Liver (tissue), 9 donors: Measurements from ENCODE around the gene DVL1. TPM values are rescaled to one million over a fixed set of nuclear protein-coding genes. Genes with fewer than 3 reads are reported as not detected.

Experiments
- DNase-seq: peaks from one replicate; pipeline ENCODE4 v3.0.0-alpha.2; 2017; ENCODE audit warnings: low spot score
- H3K27ac ChIP-seq, 2 donors: one replicate each; pipeline ENCODE4 v1.7.0; 2013; ENCODE audit warnings: inconsistent platforms in 2 of 2, low read length in 2 of 2, control low read depth in 1 of 2, low read depth in 1 of 2, mild to moderate bottlenecking in 1 of 2
- H3K27me3 ChIP-seq, 4 donors: one replicate each; pipeline versions ENCODE4 v1.6.1 to v1.7.0; 2013; ENCODE audit warnings: low read length in 3 of 4, inconsistent platforms in 1 of 4, mild to moderate bottlenecking in 1 of 4, moderate library complexity in 1 of 4; ENCODE audit not compliant: control insufficient read depth in 4 of 4, insufficient read depth in 4 of 4
- H3K36me3 ChIP-seq, 4 donors: one replicate each; pipeline versions ENCODE4 v1.6.1 to v1.7.0; 2013; ENCODE audit warnings: low read length in 3 of 4, mild to moderate bottlenecking in 3 of 4, low read depth in 1 of 4, moderate library complexity in 1 of 4; ENCODE audit not compliant: control insufficient read depth in 4 of 4, insufficient read depth in 3 of 4
- H3K4me1 ChIP-seq, 4 donors: one replicate each; pipeline versions ENCODE4 v1.6.1 to v1.7.0; 2013; ENCODE audit warnings: low read length in 3 of 4, mild to moderate bottlenecking in 3 of 4, moderate library complexity in 1 of 4; ENCODE audit not compliant: control insufficient read depth in 4 of 4, insufficient read depth in 4 of 4
- H3K4me3 ChIP-seq, 3 donors: one replicate each; pipeline versions ENCODE4 v1.6.1 to v1.7.0; 2013; ENCODE audit warnings: low read length in 3 of 3, control low read depth in 1 of 3, low read depth in 1 of 3, mild to moderate bottlenecking in 1 of 3
- H3K9ac ChIP-seq, 2 donors: one replicate each; pipeline ENCODE4 v1.7.0; 2013; ENCODE audit warnings: low read length in 2 of 2, mild to moderate bottlenecking in 2 of 2, moderate library complexity in 2 of 2, control low read depth in 1 of 2, low read depth in 1 of 2
- H3K9me3 ChIP-seq, 4 donors: one replicate each; pipeline versions ENCODE4 v1.6.1 to v1.7.0; 2013; ENCODE audit warnings: low read length in 3 of 4; ENCODE audit not compliant: control insufficient read depth in 4 of 4
- EGR1 ChIP-seq, 2 donors: IDR thresholded peaks; 2 replicates each; pipeline ENCODE4 v1.6.1; 2016 to 2018; ENCODE audit warnings: antibody characterized with exemption in 2 of 2, low read depth in 2 of 2
- FOXA2 ChIP-seq: IDR thresholded peaks from 2 replicates; pipeline ENCODE4 v1.6.1; 2016; ENCODE audit warnings: antibody characterized with exemption
- GABPA ChIP-seq, 2 donors: IDR thresholded peaks in 1 of 2; conservative IDR thresholded peaks in 1 of 2; 2 replicates each; pipeline ENCODE4 v1.6.1; 2016; ENCODE audit warnings: antibody characterized with exemption in 2 of 2, mild to moderate bottlenecking in 1 of 2, moderate library complexity in 1 of 2
- HNF4A ChIP-seq, 2 donors: conservative IDR thresholded peaks; 2 replicates each; pipeline ENCODE4 v1.6.1; 2016; ENCODE audit warnings: antibody characterized with exemption in 2 of 2, mild to moderate bottlenecking in 2 of 2
- JUND ChIP-seq, 2 donors: IDR thresholded peaks; 2 replicates each; pipeline ENCODE4 v1.6.1; 2016; ENCODE audit warnings: antibody characterized with exemption in 2 of 2
- NR2F2 ChIP-seq: IDR thresholded peaks from 2 replicates; pipeline ENCODE4 v1.6.1; 2016; ENCODE audit warnings: antibody characterized with exemption
- RAD21 ChIP-seq, 2 donors: IDR thresholded peaks; 2 replicates each; pipeline ENCODE4 v1.6.1; 2016; ENCODE audit warnings: antibody characterized with exemption in 2 of 2, mild to moderate bottlenecking in 2 of 2
- RXRA ChIP-seq, 2 donors: IDR thresholded peaks; 2 replicates each; pipeline ENCODE4 v1.6.1; 2017 to 2018; ENCODE audit warnings: antibody characterized with exemption in 2 of 2, mild to moderate bottlenecking in 1 of 2
- SP1 ChIP-seq: IDR thresholded peaks from 2 replicates; pipeline ENCODE4 v1.6.1; 2018; ENCODE audit warnings: antibody characterized with exemption, mild to moderate bottlenecking
- YY1 ChIP-seq: IDR thresholded peaks from 2 replicates; pipeline ENCODE4 v1.6.1; 2016; ENCODE audit warnings: antibody characterized with exemption, mild to moderate bottlenecking
- WGBS: extraction: QIAGEN DNeasy Blood & Tissue Kit; methylation state at CpG from one replicate; pipeline ENCODE4 v1.1.7; 2013; 5-methylcytosine and 5-hydroxymethylcytosine counted together
- polyA plus RNA-seq, 2 donors: library from polyadenylated mRNA; stranded (reverse) in 1 of 2; unstranded in 1 of 2; fragments of 200-250 nt in 1 of 2; fragments of >200 nt in 1 of 2; fragmentation: Nextera tagmentation in 1 of 2; extraction: Ambion mirVana in 1 of 2; gene quantifications; one replicate each; pipeline versions ENCODE4 v1.2.1 to v1.2.3, GENCODE V29; 2013 to 2015
- total RNA-seq, 2 donors: library from RNA; depleted of rRNA; stranded (reverse); fragments of >200 nt; gene quantifications; one replicate each; pipeline ENCODE4 v1.2.3, GENCODE V29; 2014
- TF ChIP-seq, protein P1 (sequence below): IDR thresholded peaks from 2 replicates; pipeline ENCODE4 v1.6.1; 2016; ENCODE audit warnings: antibody characterized with exemption
- TF ChIP-seq, protein P2 (sequence below): fragments of 150-350 bp; IDR thresholded peaks from 2 replicates; pipeline ENCODE4 v1.5.1; 2017; ENCODE audit warnings: improper control_type of control experiment, low read depth, low read length; ENCODE audit not compliant: missing input control
- TF ChIP-seq, protein P3 (sequence below): IDR thresholded peaks from 2 replicates; pipeline ENCODE4 v1.6.1; 2016; ENCODE audit warnings: antibody characterized with exemption
- donor health status: healthy.
- donor health status: healthy.
- donor health status: healthy.
- donor health status: healthy.
- donor health status: healthy.

DVL1 gene
- total and polyA plus RNA-seq, 4 donors = 5.7 to 41.2 (median 24.8) TPM

DNA sequence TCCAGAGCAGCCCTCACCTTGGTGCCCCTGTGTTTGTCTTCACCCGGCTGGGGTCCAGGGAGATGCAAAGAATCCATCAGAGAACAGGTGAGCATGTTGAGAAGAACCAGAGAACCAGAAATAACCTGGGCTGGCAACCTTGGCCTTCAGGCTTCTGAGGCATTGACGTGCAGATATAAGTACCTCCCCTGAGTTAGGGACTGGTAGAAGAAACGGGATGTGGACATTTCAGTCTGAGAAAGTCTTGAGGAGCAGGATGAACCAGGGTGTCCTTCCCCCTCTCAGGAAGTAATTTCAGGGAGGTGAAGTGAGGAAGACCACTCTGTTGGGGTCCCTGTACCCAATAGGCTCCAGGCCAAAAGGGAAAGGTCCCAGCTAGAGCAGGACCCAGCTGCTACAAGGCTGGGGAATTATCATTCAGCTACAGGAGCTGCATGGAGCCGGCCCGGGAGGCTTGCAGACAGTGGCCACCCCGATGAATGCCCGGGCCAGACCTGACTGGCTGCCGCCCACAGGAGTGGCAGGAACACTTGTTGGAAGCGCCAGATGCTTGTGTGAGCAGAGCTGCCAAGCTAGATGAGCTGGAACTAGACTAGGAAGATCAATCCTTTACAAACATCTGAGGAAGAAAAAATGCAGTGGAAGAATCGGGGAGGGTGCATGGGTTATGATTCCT lies 27.5 kb upstream of the DVL1 start (continued):
- TF ChIP-seq, protein P1, sequence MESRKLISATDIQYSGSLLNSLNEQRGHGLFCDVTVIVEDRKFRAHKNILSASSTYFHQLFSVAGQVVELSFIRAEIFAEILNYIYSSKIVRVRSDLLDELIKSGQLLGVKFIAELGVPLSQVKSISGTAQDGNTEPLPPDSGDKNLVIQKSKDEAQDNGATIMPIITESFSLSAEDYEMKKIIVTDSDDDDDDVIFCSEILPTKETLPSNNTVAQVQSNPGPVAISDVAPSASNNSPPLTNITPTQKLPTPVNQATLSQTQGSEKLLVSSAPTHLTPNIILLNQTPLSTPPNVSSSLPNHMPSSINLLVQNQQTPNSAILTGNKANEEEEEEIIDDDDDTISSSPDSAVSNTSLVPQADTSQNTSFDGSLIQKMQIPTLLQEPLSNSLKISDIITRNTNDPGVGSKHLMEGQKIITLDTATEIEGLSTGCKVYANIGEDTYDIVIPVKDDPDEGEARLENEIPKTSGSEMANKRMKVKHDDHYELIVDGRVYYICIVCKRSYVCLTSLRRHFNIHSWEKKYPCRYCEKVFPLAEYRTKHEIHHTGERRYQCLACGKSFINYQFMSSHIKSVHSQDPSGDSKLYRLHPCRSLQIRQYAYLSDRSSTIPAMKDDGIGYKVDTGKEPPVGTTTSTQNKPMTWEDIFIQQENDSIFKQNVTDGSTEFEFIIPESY = no peak

DNA sequence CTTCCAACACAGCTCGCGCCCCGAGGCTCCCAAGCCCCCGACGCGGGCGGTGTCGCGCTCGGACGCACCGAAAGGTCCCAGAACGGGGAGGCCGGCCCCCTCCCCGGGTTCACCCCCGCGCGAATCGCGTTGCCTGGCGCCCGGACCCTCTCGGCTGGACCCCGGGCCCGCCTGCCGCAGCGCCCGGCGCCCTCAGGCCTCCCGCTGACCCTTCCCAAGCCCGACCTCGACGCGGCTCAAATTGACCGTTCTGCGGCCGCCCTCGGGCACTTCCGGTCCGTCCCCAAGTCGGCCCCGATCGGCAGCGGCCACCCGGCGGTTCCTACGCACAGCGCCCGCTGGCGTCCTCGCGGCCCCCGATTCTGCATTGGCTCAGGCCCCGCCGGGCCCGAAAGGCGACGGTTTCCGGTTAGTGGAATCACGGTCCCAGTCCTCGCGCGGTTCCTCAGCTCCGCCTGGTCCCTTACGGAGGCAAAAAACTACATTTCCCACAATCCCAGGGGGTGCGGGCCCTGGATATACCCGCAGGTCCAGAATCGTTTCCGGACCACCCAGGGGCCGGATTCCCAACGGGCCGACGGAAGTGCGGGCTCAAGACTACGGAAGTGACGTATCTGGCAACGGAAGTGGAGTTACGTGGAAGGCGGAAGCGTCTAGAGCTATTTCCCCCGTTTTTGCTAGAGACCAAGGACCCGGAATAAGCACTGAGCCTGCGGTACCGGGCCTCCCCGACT lies 25.9 kb upstream of the DVL1 start, which contains the start of gene AURKAIP1:
AURKAIP1 (minus strand) TSS at position 279 of the 734 bp plus-strand sequence. CDS start 451 bp downstream, outside the sequence.
- peak within 1 kb of the TSS; percentile 73 to 98 (median 82) for H3K4me3 ChIP-seq
- TF ChIP-seq JUND (IDR thresholded peaks at IDR 0.05) (no peak), GABPA (IDR thresholded peaks at IDR 0.05 in 1 of 2, conservative IDR thresholded peaks at IDR 0.05 in 1 of 2) (peak; percentile 97), RXRA (IDR thresholded peaks at IDR 0.05) (peak; percentile 35 to 47), SP1 (peak; percentile 82), NR2F2 (peak; percentile 36), RAD21 (IDR thresholded peaks at IDR 0.05) (peak; percentile 31 to 34), YY1 (peak; percentile 90), EGR1 (IDR thresholded peaks at IDR 0.05; ENCODE audit: low read depth in 2 of 2) (peak; percentile 81 to 94), HNF4A (conservative IDR thresholded peaks at IDR 0.05) (peak in 1 of 2 donors; percentile 40), FOXA2 (no peak)
- TF ChIP-seq, protein P1 = peak; percentile 98
- TF ChIP-seq, protein P2, sequence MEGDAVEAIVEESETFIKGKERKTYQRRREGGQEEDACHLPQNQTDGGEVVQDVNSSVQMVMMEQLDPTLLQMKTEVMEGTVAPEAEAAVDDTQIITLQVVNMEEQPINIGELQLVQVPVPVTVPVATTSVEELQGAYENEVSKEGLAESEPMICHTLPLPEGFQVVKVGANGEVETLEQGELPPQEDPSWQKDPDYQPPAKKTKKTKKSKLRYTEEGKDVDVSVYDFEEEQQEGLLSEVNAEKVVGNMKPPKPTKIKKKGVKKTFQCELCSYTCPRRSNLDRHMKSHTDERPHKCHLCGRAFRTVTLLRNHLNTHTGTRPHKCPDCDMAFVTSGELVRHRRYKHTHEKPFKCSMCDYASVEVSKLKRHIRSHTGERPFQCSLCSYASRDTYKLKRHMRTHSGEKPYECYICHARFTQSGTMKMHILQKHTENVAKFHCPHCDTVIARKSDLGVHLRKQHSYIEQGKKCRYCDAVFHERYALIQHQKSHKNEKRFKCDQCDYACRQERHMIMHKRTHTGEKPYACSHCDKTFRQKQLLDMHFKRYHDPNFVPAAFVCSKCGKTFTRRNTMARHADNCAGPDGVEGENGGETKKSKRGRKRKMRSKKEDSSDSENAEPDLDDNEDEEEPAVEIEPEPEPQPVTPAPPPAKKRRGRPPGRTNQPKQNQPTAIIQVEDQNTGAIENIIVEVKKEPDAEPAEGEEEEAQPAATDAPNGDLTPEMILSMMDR = no peak
- TF ChIP-seq, protein P3, sequence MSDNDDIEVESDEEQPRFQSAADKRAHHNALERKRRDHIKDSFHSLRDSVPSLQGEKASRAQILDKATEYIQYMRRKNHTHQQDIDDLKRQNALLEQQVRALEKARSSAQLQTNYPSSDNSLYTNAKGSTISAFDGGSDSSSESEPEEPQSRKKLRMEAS = peak; percentile 87
- H3K27me3 ChIP-seq = no peaks in the 10 kb centered on the region
- peaks cover 0 to 4% (median 0%) of the 10 kb centered on the region in 4 donors for H3K36me3 ChIP-seq
- no peaks in the 10 kb centered on the region for H3K9me3 ChIP-seq
- peak within 1 kb of the TSS; percentile 72 to 94 for H3K9ac ChIP-seq
- peaks cover 7 to 33% (median 28%) of the 10 kb centered on the region in 4 donors for H3K4me1 ChIP-seq
- WGBS = under 1% methylated on average over 85 of the region's 85 CpGs
- H3K27ac ChIP-seq = peak within 1 kb of the TSS; percentile 77 to 87
- peak; percentile 94 for DNase-seq
